H9 (cell line): ENCODE measurements around the gene SYK. TPM values are rescaled to one million over a fixed set of nuclear protein-coding genes. Genes with fewer than 3 reads are reported as not detected.

Experiments
- DNase-seq: peaks from one replicate; pipeline ENCODE4 v3.0.0-alpha.2; 2017
- H2AFZ ChIP-seq: one replicate; pipeline ENCODE4 v1.6.1; 2013; ENCODE audit warnings: mild to moderate bottlenecking, low read length, control low read depth, moderate library complexity
- H2AK5ac ChIP-seq: 2 replicates; pipeline ENCODE4 v1.6.1; 2013; ENCODE audit warnings: low read length, control low read depth, mixed read lengths; ENCODE audit not compliant: insufficient read length
- H2BK120ac ChIP-seq: one replicate; pipeline ENCODE4 v1.6.1; 2013; ENCODE audit warnings: low read depth, mild to moderate bottlenecking, low read length, control low read depth, inconsistent platforms; ENCODE audit not compliant: poor library complexity, severe bottlenecking
- H2BK12ac ChIP-seq: 2 replicates; pipeline ENCODE4 v1.6.1; 2013; ENCODE audit warnings: low read length, control low read depth, mixed read lengths, low read depth; ENCODE audit not compliant: insufficient read length
- H2BK15ac ChIP-seq: 2 replicates; pipeline ENCODE4 v1.6.1; 2013; ENCODE audit warnings: low read depth, low read length, control low read depth
- H2BK20ac ChIP-seq: one replicate; pipeline ENCODE4 v1.6.1; 2013; ENCODE audit warnings: low read depth, mild to moderate bottlenecking, low read length, control low read depth, inconsistent platforms; ENCODE audit not compliant: poor library complexity, severe bottlenecking
- H2BK5ac ChIP-seq: 2 replicates; pipeline ENCODE4 v1.6.1; 2013; ENCODE audit warnings: low read length, control low read depth, mixed read lengths; ENCODE audit not compliant: insufficient read length
- H3K14ac ChIP-seq: 2 replicates; pipeline ENCODE4 v1.6.1; 2013; ENCODE audit warnings: low read length, control low read depth; ENCODE audit not compliant: insufficient read depth
- H3K18ac ChIP-seq: 2 replicates; pipeline ENCODE4 v1.6.1; 2013; ENCODE audit warnings: low read depth, mild to moderate bottlenecking, mixed read lengths, low read length, control low read depth; ENCODE audit not compliant: insufficient read length
- H3K23ac ChIP-seq: 2 replicates; pipeline ENCODE4 v1.6.1; 2013; ENCODE audit warnings: low read length, control low read depth, mixed read lengths, low read depth; ENCODE audit not compliant: insufficient read length
- H3K23me2 ChIP-seq: 2 replicates; pipeline ENCODE4 v1.6.1; 2013; ENCODE audit warnings: low read depth, mild to moderate bottlenecking, mixed read lengths, low read length, control low read depth; ENCODE audit not compliant: insufficient read length, poor library complexity, severe bottlenecking
- H3K27ac ChIP-seq: 2 replicates; pipeline ENCODE4 v1.5.1; 2013; ENCODE audit warnings: low read length, control low read depth, mixed read lengths, low read depth; ENCODE audit not compliant: insufficient read length
- H3K27me3 ChIP-seq: 2 replicates; pipeline ENCODE4 v1.6.1; 2013; ENCODE audit warnings: low read length, control low read depth, inconsistent platforms; ENCODE audit not compliant: insufficient read depth
- H3K4ac ChIP-seq: 2 replicates; pipeline ENCODE4 v1.6.1; 2013; ENCODE audit warnings: low read depth, mild to moderate bottlenecking, control low read depth, inconsistent platforms, low read length, moderate library complexity
- H3K4me1 ChIP-seq: 2 replicates; pipeline ENCODE4 v1.6.1; 2013; ENCODE audit warnings: low read length, control low read depth, inconsistent platforms; ENCODE audit not compliant: insufficient read depth
- H3K4me2 ChIP-seq: 2 replicates; pipeline ENCODE4 v1.6.1; 2013; ENCODE audit warnings: low read length, control low read depth, mixed read lengths; ENCODE audit not compliant: insufficient read length, insufficient read depth
- H3K56ac ChIP-seq: 2 replicates; pipeline ENCODE4 v1.6.1; 2013; ENCODE audit warnings: low read depth, mild to moderate bottlenecking, mixed read lengths, low read length, control low read depth; ENCODE audit not compliant: insufficient read length
- H3K79me1 ChIP-seq: 2 replicates; pipeline ENCODE4 v1.6.1; 2013; ENCODE audit warnings: low read depth, mild to moderate bottlenecking, moderate library complexity, low read length, control low read depth, inconsistent platforms; ENCODE audit not compliant: insufficient read depth, poor library complexity, severe bottlenecking
- H3K79me2 ChIP-seq: 2 replicates; pipeline ENCODE4 v1.6.1; 2013; ENCODE audit warnings: low read length, control low read depth, inconsistent platforms; ENCODE audit not compliant: insufficient read depth
- H3K9ac ChIP-seq: 2 replicates; pipeline ENCODE4 v1.6.1; 2013; ENCODE audit warnings: low read length, control low read depth, mixed read lengths; ENCODE audit not compliant: insufficient read length; ENCODE audit errors: extremely low read depth
- H3K9me3 ChIP-seq: one replicate; pipeline ENCODE4 v1.6.1; 2013; ENCODE audit warnings: low read depth, low read length, inconsistent platforms; ENCODE audit not compliant: control insufficient read depth
- H3T11ph ChIP-seq: one replicate; pipeline ENCODE4 v1.6.1; 2013; ENCODE audit warnings: mild to moderate bottlenecking, low read length, control low read depth, inconsistent platforms
- H4K20me1 ChIP-seq: one replicate; pipeline ENCODE4 v1.6.1; 2013; ENCODE audit not compliant: control insufficient read depth, insufficient read length, insufficient read depth
- H4K5ac ChIP-seq: 2 replicates; pipeline ENCODE4 v1.6.1; 2013; ENCODE audit warnings: low read depth, mild to moderate bottlenecking, mixed read lengths, low read length, control low read depth; ENCODE audit not compliant: insufficient read length
- H4K8ac ChIP-seq: replicated peaks from 2 replicates; pipeline ENCODE4 v1.6.1; 2013; ENCODE audit warnings: low read length, control low read depth, mixed read lengths, low read depth; ENCODE audit not compliant: insufficient read length
- H4K91ac ChIP-seq: 2 replicates; pipeline ENCODE4 v1.6.1; 2013; ENCODE audit warnings: low read depth, mild to moderate bottlenecking, moderate library complexity, mixed read lengths, low read length, control low read depth; ENCODE audit not compliant: insufficient read length
- H3K27ac Mint-ChIP-seq, 3 experiments: 2 replicates in 2 of 3; 3 replicates in 1 of 3; pipeline ENCODE4 v1.8.0; 2020 to 2021; ENCODE audit warnings: mixed read lengths in 3 of 3, mild to moderate bottlenecking in 1 of 3, moderate library complexity in 1 of 3
- H3K27me3 Mint-ChIP-seq: 2 replicates; pipeline ENCODE4 v1.8.0; 2021; ENCODE audit warnings: low read depth, mild to moderate bottlenecking, moderate library complexity, mixed read lengths
- H3K36me3 Mint-ChIP-seq, 3 experiments: 2 replicates in 2 of 3; 3 replicates in 1 of 3; pipeline ENCODE4 v1.8.0; 2020 to 2021; ENCODE audit warnings: low read depth in 3 of 3, mixed read lengths in 3 of 3; ENCODE audit not compliant: insufficient read depth in 1 of 3
- H3K4me1 Mint-ChIP-seq, 2 experiments: 2 replicates each; pipeline ENCODE4 v1.8.0; 2020; ENCODE audit warnings: mixed read lengths in 2 of 2
- H3K4me3 Mint-ChIP-seq, 2 experiments: 2 replicates in 1 of 2; 3 replicates in 1 of 2; pipeline ENCODE4 v1.8.0; 2020 to 2021; ENCODE audit warnings: mild to moderate bottlenecking in 2 of 2, mixed read lengths in 2 of 2, moderate library complexity in 1 of 2
- H3K9me3 Mint-ChIP-seq, 2 experiments: 2 replicates in 1 of 2; 3 replicates in 1 of 2; pipeline ENCODE4 v1.8.0; 2020; ENCODE audit warnings: mild to moderate bottlenecking in 2 of 2, mixed read lengths in 2 of 2, moderate library complexity in 1 of 2
- CTCF ChIP-seq: fragments of 200-600 bp; sonication (generic); conservative IDR thresholded peaks from 3 replicates; pipeline ENCODE4 v1.8.0; 2021; ENCODE audit warnings: antibody characterized with exemption, mild to moderate bottlenecking
- WGBS: extraction: QIAGEN DNeasy Blood & Tissue Kit; methylation state at CpG from one replicate; pipeline ENCODE4 v1.1.7; 2013; ENCODE audit warnings: missing lambda C conversion rate, low lambda C conversion rate, mixed read lengths; ENCODE audit not compliant: insufficient read length; ENCODE audit errors: extremely low coverage; 5-methylcytosine and 5-hydroxymethylcytosine counted together
- total RNA-seq: library from RNA; stranded (reverse); gene quantifications from 2 replicates; pipeline ENCODE4 v1.2.1, GENCODE V29; 2021

Gene SYK
- total RNA-seq, 1 experiment from 2014 or later = 7.9 TPM

GRCh38 chr9:90945336-90945735 lies 143.7 kb downstream of the SYK start:
- Histone ChIP-seq H2BK120ac (no peak overlapping the region), H2BK5ac (no peak overlapping the region), H3K56ac (no peak overlapping the region), H2BK15ac (no peak overlapping the region), H3K27me3 (no peaks in the 10 kb centered on the region), H3K9me3 (no peaks in the 10 kb centered on the region), H3K23ac (no peak overlapping the region), H3K4me2 (no peak overlapping the region), H3K23me2 (no peaks in the 10 kb centered on the region), H4K91ac (no peak overlapping the region), H2BK20ac (no peak overlapping the region), H3K79me2 (no peaks in the 10 kb centered on the region), H3K27ac (no peak overlapping the region), H3K4ac (no peak overlapping the region), H4K5ac (no peak overlapping the region), H4K20me1 (no peaks in the 10 kb centered on the region), H2AFZ (no peak overlapping the region), H3K9ac (no peak overlapping the region), H3K14ac (no peak overlapping the region), H2BK12ac (no peak overlapping the region), H3K4me1 (no peaks in the 10 kb centered on the region), H4K8ac (no peak overlapping the region), H2AK5ac (no peak overlapping the region), H3K79me1 (no peaks in the 10 kb centered on the region), H3T11ph (no peak overlapping the region), H3K18ac (no peak overlapping the region)
- no peak for TF ChIP-seq CTCF
- no peaks in the 10 kb centered on the region; a peak in 3 of 5 replicates for H3K9me3 Mint-ChIP-seq
- peaks cover 6 to 11% of the 10 kb centered on the region in 2 experiments for H3K4me1 Mint-ChIP-seq
- no peak overlapping the region for H3K27ac Mint-ChIP-seq
- peaks cover 5% of the 10 kb centered on the region for H3K27me3 Mint-ChIP-seq
- no peak overlapping the region for H3K4me3 Mint-ChIP-seq
- no peak for DNase-seq
- no peaks in the 10 kb centered on the region; a peak in 1 of 7 replicates for H3K36me3 Mint-ChIP-seq
- no CpG with 5 or more reads among the region's 2 CpGs for WGBS
